Liver (tissue), 9 donors: ENCODE measurements around the gene UNKL. TPM values are rescaled to one million over a fixed set of nuclear protein-coding genes. Genes with fewer than 3 reads are reported as not detected.

ENCODE experiments used
- DNase-seq: peaks from one replicate; pipeline ENCODE4 v3.0.0-alpha.2; 2017; ENCODE audit warnings: low spot score
- H3K27ac ChIP-seq, 2 donors: one replicate each; pipeline ENCODE4 v1.7.0; 2013; ENCODE audit warnings: inconsistent platforms in 2 of 2, low read length in 2 of 2, control low read depth in 1 of 2, low read depth in 1 of 2, mild to moderate bottlenecking in 1 of 2
- H3K27me3 ChIP-seq, 4 donors: one replicate each; pipeline versions ENCODE4 v1.6.1 to v1.7.0; 2013; ENCODE audit warnings: low read length in 3 of 4, inconsistent platforms in 1 of 4, mild to moderate bottlenecking in 1 of 4, moderate library complexity in 1 of 4; ENCODE audit not compliant: control insufficient read depth in 4 of 4, insufficient read depth in 4 of 4
- H3K36me3 ChIP-seq, 4 donors: one replicate each; pipeline versions ENCODE4 v1.6.1 to v1.7.0; 2013; ENCODE audit warnings: low read length in 3 of 4, mild to moderate bottlenecking in 3 of 4, low read depth in 1 of 4, moderate library complexity in 1 of 4; ENCODE audit not compliant: control insufficient read depth in 4 of 4, insufficient read depth in 3 of 4
- H3K4me1 ChIP-seq, 4 donors: one replicate each; pipeline versions ENCODE4 v1.6.1 to v1.7.0; 2013; ENCODE audit warnings: low read length in 3 of 4, mild to moderate bottlenecking in 3 of 4, moderate library complexity in 1 of 4; ENCODE audit not compliant: control insufficient read depth in 4 of 4, insufficient read depth in 4 of 4
- H3K4me3 ChIP-seq, 3 donors: one replicate each; pipeline versions ENCODE4 v1.6.1 to v1.7.0; 2013; ENCODE audit warnings: low read length in 3 of 3, control low read depth in 1 of 3, low read depth in 1 of 3, mild to moderate bottlenecking in 1 of 3
- H3K9ac ChIP-seq, 2 donors: one replicate each; pipeline ENCODE4 v1.7.0; 2013; ENCODE audit warnings: low read length in 2 of 2, mild to moderate bottlenecking in 2 of 2, moderate library complexity in 2 of 2, control low read depth in 1 of 2, low read depth in 1 of 2
- H3K9me3 ChIP-seq, 4 donors: one replicate each; pipeline versions ENCODE4 v1.6.1 to v1.7.0; 2013; ENCODE audit warnings: low read length in 3 of 4; ENCODE audit not compliant: control insufficient read depth in 4 of 4
- ATF3 ChIP-seq: IDR thresholded peaks from 2 replicates; pipeline ENCODE4 v1.6.1; 2016; ENCODE audit warnings: antibody characterized with exemption
- CTCF ChIP-seq: fragments of 150-350 bp; IDR thresholded peaks from 2 replicates; pipeline ENCODE4 v1.5.1; 2017; ENCODE audit warnings: improper control_type of control experiment, low read depth, low read length; ENCODE audit not compliant: missing input control
- EGR1 ChIP-seq, 2 donors: IDR thresholded peaks; 2 replicates each; pipeline ENCODE4 v1.6.1; 2016 to 2018; ENCODE audit warnings: antibody characterized with exemption in 2 of 2, low read depth in 2 of 2
- FOXA1 ChIP-seq: IDR thresholded peaks from 2 replicates; pipeline ENCODE4 v1.6.1; 2016; ENCODE audit warnings: antibody characterized with exemption
- FOXA2 ChIP-seq: IDR thresholded peaks from 2 replicates; pipeline ENCODE4 v1.6.1; 2016; ENCODE audit warnings: antibody characterized with exemption
- GABPA ChIP-seq, 2 donors: IDR thresholded peaks in 1 of 2; conservative IDR thresholded peaks in 1 of 2; 2 replicates each; pipeline ENCODE4 v1.6.1; 2016; ENCODE audit warnings: antibody characterized with exemption in 2 of 2, mild to moderate bottlenecking in 1 of 2, moderate library complexity in 1 of 2
- HNF4A ChIP-seq, 2 donors: conservative IDR thresholded peaks; 2 replicates each; pipeline ENCODE4 v1.6.1; 2016; ENCODE audit warnings: antibody characterized with exemption in 2 of 2, mild to moderate bottlenecking in 2 of 2
- HNF4G ChIP-seq: IDR thresholded peaks from 2 replicates; pipeline ENCODE4 v1.6.1; 2016; ENCODE audit warnings: antibody characterized with exemption
- JUND ChIP-seq, 2 donors: IDR thresholded peaks; 2 replicates each; pipeline ENCODE4 v1.6.1; 2016; ENCODE audit warnings: antibody characterized with exemption in 2 of 2
- MAX ChIP-seq: IDR thresholded peaks from 2 replicates; pipeline ENCODE4 v1.6.1; 2016; ENCODE audit warnings: antibody characterized with exemption
- NR2F2 ChIP-seq: IDR thresholded peaks from 2 replicates; pipeline ENCODE4 v1.6.1; 2016; ENCODE audit warnings: antibody characterized with exemption
- RAD21 ChIP-seq, 2 donors: IDR thresholded peaks; 2 replicates each; pipeline ENCODE4 v1.6.1; 2016; ENCODE audit warnings: antibody characterized with exemption in 2 of 2, mild to moderate bottlenecking in 2 of 2
- REST ChIP-seq: IDR thresholded peaks from 2 replicates; pipeline ENCODE4 v1.6.1; 2016; ENCODE audit warnings: antibody characterized with exemption, mild to moderate bottlenecking
- RXRA ChIP-seq, 2 donors: IDR thresholded peaks; 2 replicates each; pipeline ENCODE4 v1.6.1; 2017 to 2018; ENCODE audit warnings: antibody characterized with exemption in 2 of 2, mild to moderate bottlenecking in 1 of 2
- SP1 ChIP-seq: IDR thresholded peaks from 2 replicates; pipeline ENCODE4 v1.6.1; 2018; ENCODE audit warnings: antibody characterized with exemption, mild to moderate bottlenecking
- TAF1 ChIP-seq: conservative IDR thresholded peaks from 2 replicates; pipeline ENCODE4 v1.6.1; 2016; ENCODE audit warnings: antibody characterized with exemption, mild to moderate bottlenecking
- YY1 ChIP-seq: IDR thresholded peaks from 2 replicates; pipeline ENCODE4 v1.6.1; 2016; ENCODE audit warnings: antibody characterized with exemption, mild to moderate bottlenecking
- ZBTB33 ChIP-seq: IDR thresholded peaks from 2 replicates; pipeline ENCODE4 v1.6.1; 2016; ENCODE audit warnings: antibody characterized with exemption
- WGBS: extraction: QIAGEN DNeasy Blood & Tissue Kit; methylation state at CpG from one replicate; pipeline ENCODE4 v1.1.7; 2013; 5-methylcytosine and 5-hydroxymethylcytosine counted together
- polyA plus RNA-seq, 2 donors: library from polyadenylated mRNA; stranded (reverse) in 1 of 2; unstranded in 1 of 2; fragments of 200-250 nt in 1 of 2; fragments of >200 nt in 1 of 2; fragmentation: Nextera tagmentation in 1 of 2; extraction: Ambion mirVana in 1 of 2; gene quantifications; one replicate each; pipeline versions ENCODE4 v1.2.1 to v1.2.3, GENCODE V29; 2013 to 2015
- total RNA-seq, 2 donors: library from RNA; depleted of rRNA; stranded (reverse); fragments of >200 nt; gene quantifications; one replicate each; pipeline ENCODE4 v1.2.3, GENCODE V29; 2014
- donor health status: healthy.
- donor health status: healthy.
- donor health status: healthy.
- donor health status: healthy.
- donor health status: healthy.

UNKL gene
- total and polyA plus RNA-seq, 4 donors = 3.5 to 14.7 (median 6.6) TPM

- Histone ChIP-seq H3K4me3 (no peak overlapping the region), H3K9me3 (no peaks in the 10 kb centered on the region), H3K9ac (no peak overlapping the region), H3K27ac (no peak overlapping the region), H3K27me3 (no peaks in the 10 kb centered on the region), H3K4me1 (no peaks in the 10 kb centered on the region), H3K36me3 (peaks cover 0 to 55% (median 8%) of the 10 kb centered on the region in 4 donors)
- no peak for DNase-seq
- 94% methylated on average over 17 of the region's 17 CpGs for WGBS
- no peak for TF ChIP-seq ZBTB33
- TF ChIP-seq EGR1 (IDR thresholded peaks at IDR 0.05; ENCODE audit: low read depth in 2 of 2) = no peak
- TF ChIP-seq ATF3 = no peak
- TF ChIP-seq NR2F2 = no peak
- TF ChIP-seq JUND (IDR thresholded peaks at IDR 0.05) = no peak
- TF ChIP-seq HNF4A (conservative IDR thresholded peaks at IDR 0.05) = no peak
- no peak for TF ChIP-seq RAD21 (IDR thresholded peaks at IDR 0.05)
- TF ChIP-seq SP1 = no peak
- no peak for TF ChIP-seq REST
- no peak for TF ChIP-seq YY1
- no peak for TF ChIP-seq HNF4G
- no peak for TF ChIP-seq FOXA1
- TF ChIP-seq RXRA (IDR thresholded peaks at IDR 0.05) = no peak
- no peak for TF ChIP-seq CTCF
- TF ChIP-seq FOXA2 = no peak
- no peak for TF ChIP-seq GABPA (IDR thresholded peaks at IDR 0.05 in 1 of 2, conservative IDR thresholded peaks at IDR 0.05 in 1 of 2)
- no peak for TF ChIP-seq MAX
- TF ChIP-seq TAF1 = no peak
Measured at GRCh38 chr16:1454561-1454960, 40.1 kb upstream of the UNKL start.
